Astrocyte of the spinal cord (primary cell): ENCODE measurements around the gene CLCN6.

ENCODE experiments used
- DNase-seq: peaks from one replicate; pipeline ENCODE4 v3.0.0; 2011; ENCODE audit warnings: low read depth, low spot score
- H3K4me3 ChIP-seq: 2 replicates; pipeline ENCODE4 v1.5.1; 2011; ENCODE audit warnings: low read depth, mild to moderate bottlenecking, low read length, moderate library complexity
- CTCF ChIP-seq: IDR thresholded peaks from 2 replicates; pipeline ENCODE4 v1.5.1; 2012; ENCODE audit warnings: low read depth, mild to moderate bottlenecking, low read length, inconsistent platforms
- in situ Hi-C: cut with HindIII; loops from 2 replicates; pipeline ENCODE4 v1.10.0; 2017; ENCODE audit warnings: low sequenced_read_pairs

The CLCN6 gene

GRCh38 chr1:11805422-11806306 lies at the start of gene CLCN6, which contains the start of gene MTHFR:
CLCN6 (plus strand) TSS chr1:11806191; CDS start chr1:11806263, 72 bp downstream.
MTHFR (minus strand) TSS chr1:11805964; CDS start chr1:11803116, 2,848 bp downstream.
- TF ChIP-seq CTCF: no peak
- H3K4me3 ChIP-seq: peak within 1 kb of the TSS; percentile 61
- peak; percentile 100 for DNase-seq
- in situ Hi-C loops: no loop called here

GRCh38 chr1:11757047-11757446 lies 48.9 kb upstream of the CLCN6 start:
- in situ Hi-C loops: no loop called here
- no peak for DNase-seq
- TF ChIP-seq CTCF: no peak
- no peak overlapping the region for H3K4me3 ChIP-seq

- no peak overlapping the region for H3K4me3 ChIP-seq
- in situ Hi-C loops: no loop called here
- DNase-seq: no peak
- TF ChIP-seq CTCF: no peak
These were observed 46.2 kb upstream of the CLCN6 start for GRCh38 chr1:11759791-11760190.

- no peak for DNase-seq
- no peak for TF ChIP-seq CTCF
- no peak overlapping the region for H3K4me3 ChIP-seq
- in situ Hi-C loops: no loop called here
These were observed 44.7 kb upstream of the CLCN6 start for GRCh38 chr1:11761285-11761684.

- H3K4me3 ChIP-seq: no peak within 1 kb of the TSS
- no peak for DNase-seq
- in situ Hi-C loops: no loop called here
- no peak for TF ChIP-seq CTCF
These were observed 44.0 kb upstream of the CLCN6 start, which contains the start of gene C1orf167 for GRCh38 chr1:11761988-11762406. C1orf167 (plus strand) TSS chr1:11762193; CDS start chr1:11764401, 2,208 bp downstream.

- no peak overlapping the region for H3K4me3 ChIP-seq
- in situ Hi-C loops: no loop called here
- DNase-seq: no peak
- TF ChIP-seq CTCF: no peak
These were observed 41.9 kb upstream of the CLCN6 start for GRCh38 chr1:11764115-11764514.
